Panc1 (cell line): ENCODE measurements around the gene NDRG2. TPM values are rescaled to one million over a fixed set of nuclear protein-coding genes. Genes with fewer than 3 reads are reported as not detected.

Experiments
- ATAC-seq: fragments of 200-7000 bp; cut with Tn5 transposase; 2 replicates; pipeline ENCODE4 v1.9.1; 2020; ENCODE audit warnings: mild to moderate bottlenecking, moderate library complexity
- BruUV-seq: library from RNA; stranded (reverse); fragments of 400-500 nt; replicated peaks from 2 replicates; lab custom pipeline; 2021; lab: Mats Ljungman, UMichigan
- CTCF ChIA-PET: fragments of 300-600 bp; sonication (Branson Sonifier 250); formaldehyde crosslinking; loops from one replicate; lab custom pipeline; 2022; ENCODE audit warnings: antibody characterized with exemption; lab: Charles Lee
- POLR2A ChIA-PET: fragments of 300-600 bp; sonication (Branson Sonifier 250); formaldehyde crosslinking; loops from one replicate; lab custom pipeline; 2022; ENCODE audit warnings: antibody characterized with exemption; lab: Charles Lee
- DNase-seq: peaks from one replicate; pipeline ENCODE4 v3.0.0-alpha.2; 2010; ENCODE audit warnings: low read depth, low spot score
- H3K27ac ChIP-seq: 2 replicates; pipeline ENCODE4 v1.5.1; 2011; ENCODE audit warnings: mild to moderate bottlenecking, low read length, inconsistent platforms
- H3K27me3 ChIP-seq: fragments of 200-500 bp; sonication (Bioruptor generic); 2 replicates; pipeline ENCODE4 v1.6.0; 2014; ENCODE audit warnings: low read length, inconsistent platforms; ENCODE audit not compliant: control insufficient read depth, insufficient read depth
- H3K36me3 ChIP-seq: fragments of 200-500 bp; sonication (Bioruptor generic); 2 replicates; pipeline ENCODE4 v1.5.1; 2014; ENCODE audit warnings: inconsistent platforms, mild to moderate bottlenecking, low read length, moderate library complexity; ENCODE audit not compliant: control insufficient read depth, insufficient read depth
- H3K4me1 ChIP-seq: 2 replicates; pipeline ENCODE4 v1.5.1; 2011; ENCODE audit warnings: inconsistent platforms, mild to moderate bottlenecking, low read length, moderate library complexity; ENCODE audit not compliant: control insufficient read depth, insufficient read depth
- H3K4me3 ChIP-seq, 2 experiments: 2 replicates each; pipeline ENCODE4 v1.5.1; 2011 to 2012; ENCODE audit warnings: low read depth in 2 of 2, low read length in 2 of 2, mild to moderate bottlenecking in 2 of 2, inconsistent platforms in 1 of 2, moderate library complexity in 1 of 2
- H3K9me3 ChIP-seq: fragments of 200-500 bp; sonication (Bioruptor generic); 2 replicates; pipeline ENCODE4 v1.5.1; 2014; ENCODE audit warnings: low read depth, mild to moderate bottlenecking, inconsistent platforms, low read length, moderate library complexity; ENCODE audit not compliant: control insufficient read depth, insufficient read depth
- POLR2AphosphoS5 ChIP-seq: IDR thresholded peaks from 2 replicates; pipeline ENCODE4 v1.6.1; 2012; ENCODE audit warnings: mild to moderate bottlenecking, low read depth, low read length, moderate library complexity
- SIN3A ChIP-seq: IDR thresholded peaks from 2 replicates; pipeline ENCODE4 v1.6.1; 2012; ENCODE audit warnings: low read depth, mild to moderate bottlenecking, low read length, moderate library complexity, borderline replicate concordance; ENCODE audit not compliant: insufficient read depth
- TCF7L2 ChIP-seq: IDR thresholded peaks from 2 replicates; pipeline ENCODE4 v1.6.1; 2011; ENCODE audit warnings: mild to moderate bottlenecking, low read depth, low read length, inconsistent platforms
- in situ Hi-C: cut with HindIII; loops from 2 replicates; pipeline ENCODE4 v1.10.0; 2016; ENCODE audit warnings: low sequenced_read_pairs, low pct_unique_long_range_greater_than_20kb
- intact Hi-C: fragments of 100-400 bp; cut with micrococcal nuclease; formaldehyde crosslinking; loops from one replicate; pipeline ENCODE4 v1.10.0; 2022; ENCODE audit not compliant: unreplicated experiment
- total RNA-seq: library from RNA; stranded (reverse); gene quantifications from one replicate; pipeline ENCODE4 v1.2.1, GENCODE V29; 2021; ENCODE audit not compliant: unreplicated experiment
- TF ChIP-seq, protein P1 (sequence below), 2 experiments: IDR thresholded peaks; 2 replicates each; pipeline ENCODE4 v1.6.1; 2011 to 2012; ENCODE audit warnings: low read depth in 2 of 2, control low read depth in 1 of 2, low read length in 1 of 2, mild to moderate bottlenecking in 1 of 2, moderate library complexity in 1 of 2; ENCODE audit not compliant: insufficient read depth in 1 of 2
- TF ChIP-seq, protein P2 (sequence below): fragments of 450-650 bp; IDR thresholded peaks from 2 replicates; pipeline ENCODE4 v1.5.1; 2017; ENCODE audit warnings: mild to moderate bottlenecking

The NDRG2 gene
- total RNA-seq, 1 experiment from 2014 or later = 1.6 TPM

DNA sequence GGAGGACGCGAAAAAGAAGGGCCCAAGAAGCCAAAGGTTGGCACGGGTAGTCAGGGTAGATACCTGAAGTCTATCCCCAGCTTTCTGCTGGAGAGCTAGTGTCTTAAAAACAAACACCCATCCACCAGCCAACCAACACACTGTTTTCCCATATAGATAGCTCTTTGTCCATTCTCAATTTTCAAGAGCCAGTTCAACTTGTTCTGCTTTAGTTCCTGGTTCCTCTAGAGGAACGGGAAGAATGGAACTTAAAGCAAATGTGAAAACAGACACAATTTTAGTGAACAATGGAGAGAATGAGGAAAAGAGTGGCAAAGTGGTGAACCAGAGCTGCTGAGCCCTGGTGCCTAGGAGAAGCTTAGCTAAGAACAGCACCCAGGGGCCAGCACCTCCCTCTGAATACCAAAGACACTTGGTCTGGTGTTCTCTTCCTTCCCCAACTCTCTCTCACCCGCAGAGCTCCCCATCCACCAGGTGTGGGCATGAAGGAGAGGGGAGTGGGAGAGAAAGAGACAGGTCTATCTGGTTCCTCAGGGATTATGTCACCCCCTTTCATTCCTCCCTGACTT lies 3.8 kb downstream of the NDRG2 start:
- no peak for ATAC-seq
- Histone ChIP-seq H3K9me3 (no peaks in the 10 kb centered on the region), H3K36me3 (no peaks in the 10 kb centered on the region), H3K27me3 (peaks cover 2% of the 10 kb centered on the region; the same call in 1 of the 2 replicates), H3K27ac (no peak overlapping the region), H3K4me3 (no peak overlapping the region), H3K4me1 (no peaks in the 10 kb centered on the region)
- ChIA-PET POLR2A (no interaction called here), CTCF (interaction anchor here (0.6 kb wide), 1 partner anchor 33 kb away, joined by 4 read pairs; no protein-coding TSS in a partner anchor)
- intact Hi-C loops (no loop called here), in situ Hi-C loops (no loop called here)
- DNase-seq = no peak
- TF ChIP-seq, protein P1, sequence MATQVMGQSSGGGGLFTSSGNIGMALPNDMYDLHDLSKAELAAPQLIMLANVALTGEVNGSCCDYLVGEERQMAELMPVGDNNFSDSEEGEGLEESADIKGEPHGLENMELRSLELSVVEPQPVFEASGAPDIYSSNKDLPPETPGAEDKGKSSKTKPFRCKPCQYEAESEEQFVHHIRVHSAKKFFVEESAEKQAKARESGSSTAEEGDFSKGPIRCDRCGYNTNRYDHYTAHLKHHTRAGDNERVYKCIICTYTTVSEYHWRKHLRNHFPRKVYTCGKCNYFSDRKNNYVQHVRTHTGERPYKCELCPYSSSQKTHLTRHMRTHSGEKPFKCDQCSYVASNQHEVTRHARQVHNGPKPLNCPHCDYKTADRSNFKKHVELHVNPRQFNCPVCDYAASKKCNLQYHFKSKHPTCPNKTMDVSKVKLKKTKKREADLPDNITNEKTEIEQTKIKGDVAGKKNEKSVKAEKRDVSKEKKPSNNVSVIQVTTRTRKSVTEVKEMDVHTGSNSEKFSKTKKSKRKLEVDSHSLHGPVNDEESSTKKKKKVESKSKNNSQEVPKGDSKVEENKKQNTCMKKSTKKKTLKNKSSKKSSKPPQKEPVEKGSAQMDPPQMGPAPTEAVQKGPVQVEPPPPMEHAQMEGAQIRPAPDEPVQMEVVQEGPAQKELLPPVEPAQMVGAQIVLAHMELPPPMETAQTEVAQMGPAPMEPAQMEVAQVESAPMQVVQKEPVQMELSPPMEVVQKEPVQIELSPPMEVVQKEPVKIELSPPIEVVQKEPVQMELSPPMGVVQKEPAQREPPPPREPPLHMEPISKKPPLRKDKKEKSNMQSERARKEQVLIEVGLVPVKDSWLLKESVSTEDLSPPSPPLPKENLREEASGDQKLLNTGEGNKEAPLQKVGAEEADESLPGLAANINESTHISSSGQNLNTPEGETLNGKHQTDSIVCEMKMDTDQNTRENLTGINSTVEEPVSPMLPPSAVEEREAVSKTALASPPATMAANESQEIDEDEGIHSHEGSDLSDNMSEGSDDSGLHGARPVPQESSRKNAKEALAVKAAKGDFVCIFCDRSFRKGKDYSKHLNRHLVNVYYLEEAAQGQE (IDR thresholded peaks at IDR 0.05; ENCODE audit: insufficient read depth in 1 of 2, low read depth in 2 of 2, low read length in 1 of 2) = no peak
- TF ChIP-seq POLR2AphosphoS5 = no peak
- TF ChIP-seq, protein P2, sequence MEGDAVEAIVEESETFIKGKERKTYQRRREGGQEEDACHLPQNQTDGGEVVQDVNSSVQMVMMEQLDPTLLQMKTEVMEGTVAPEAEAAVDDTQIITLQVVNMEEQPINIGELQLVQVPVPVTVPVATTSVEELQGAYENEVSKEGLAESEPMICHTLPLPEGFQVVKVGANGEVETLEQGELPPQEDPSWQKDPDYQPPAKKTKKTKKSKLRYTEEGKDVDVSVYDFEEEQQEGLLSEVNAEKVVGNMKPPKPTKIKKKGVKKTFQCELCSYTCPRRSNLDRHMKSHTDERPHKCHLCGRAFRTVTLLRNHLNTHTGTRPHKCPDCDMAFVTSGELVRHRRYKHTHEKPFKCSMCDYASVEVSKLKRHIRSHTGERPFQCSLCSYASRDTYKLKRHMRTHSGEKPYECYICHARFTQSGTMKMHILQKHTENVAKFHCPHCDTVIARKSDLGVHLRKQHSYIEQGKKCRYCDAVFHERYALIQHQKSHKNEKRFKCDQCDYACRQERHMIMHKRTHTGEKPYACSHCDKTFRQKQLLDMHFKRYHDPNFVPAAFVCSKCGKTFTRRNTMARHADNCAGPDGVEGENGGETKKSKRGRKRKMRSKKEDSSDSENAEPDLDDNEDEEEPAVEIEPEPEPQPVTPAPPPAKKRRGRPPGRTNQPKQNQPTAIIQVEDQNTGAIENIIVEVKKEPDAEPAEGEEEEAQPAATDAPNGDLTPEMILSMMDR = no peak
- TF ChIP-seq SIN3A = no peak
- no peak for TF ChIP-seq TCF7L2
- no TSS peak for BruUV-seq

DNA sequence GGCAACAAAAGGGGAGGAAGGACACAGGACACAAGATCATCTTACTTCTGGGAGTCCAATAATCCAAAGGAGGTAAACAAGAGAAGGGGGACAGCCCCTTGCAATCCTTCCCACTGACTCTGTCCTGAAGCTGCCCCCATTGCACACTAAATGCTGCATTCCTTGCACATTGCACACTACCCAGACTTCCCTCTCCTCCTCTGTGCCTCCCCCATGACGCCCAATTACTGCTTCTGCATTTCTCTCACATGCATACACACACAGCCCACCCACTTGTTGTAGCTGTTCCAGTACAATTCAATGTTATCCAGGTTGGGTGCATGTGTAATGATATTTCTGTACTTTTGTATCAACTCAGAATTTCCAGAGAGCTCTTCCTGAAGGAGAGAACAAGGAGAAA lies 5.5 kb downstream of the NDRG2 start:
- Histone ChIP-seq H3K27ac (no peak overlapping the region), H3K27me3 (peaks cover 2% of the 10 kb centered on the region; the same call in 1 of the 2 replicates), H3K4me3 (no peak overlapping the region), H3K9me3 (no peaks in the 10 kb centered on the region), H3K4me1 (no peaks in the 10 kb centered on the region), H3K36me3 (no peaks in the 10 kb centered on the region)
- BruUV-seq = no TSS peak
- POLR2A ChIA-PET = no interaction called here
- CTCF ChIA-PET = no interaction called here
- in situ Hi-C loops = no loop called here
- ATAC-seq (no peak), DNase-seq (no peak)
- TF ChIP-seq POLR2AphosphoS5 (no peak), SIN3A (no peak), TCF7L2 (no peak)
- TF ChIP-seq, protein P1 (IDR thresholded peaks at IDR 0.05; ENCODE audit: insufficient read depth in 1 of 2, low read depth in 2 of 2, low read length in 1 of 2) = no peak
- TF ChIP-seq, protein P2 = no peak
- intact Hi-C loops = no loop called here
